PC-3 (cell line): ENCODE data around the gene CHRNE. TPM values are rescaled to one million over a fixed set of nuclear protein-coding genes. Genes with fewer than 3 reads are reported as not detected.

Experiments used
- ATAC-seq: fragments of 200-7000 bp; cut with Tn5 transposase; 2 replicates; pipeline ENCODE4 v1.9.1; 2020; ENCODE audit warnings: mild to moderate bottlenecking, moderate library complexity
- BruUV-seq: library from RNA; stranded (reverse); fragments of 400-500 nt; replicated peaks from 2 replicates; lab custom pipeline; 2021; lab: Mats Ljungman, UMichigan
- CTCF ChIA-PET: fragments of 300-600 bp; sonication (Branson Sonifier 250); formaldehyde crosslinking; loops from one replicate; lab custom pipeline; 2022; ENCODE audit warnings: antibody characterized with exemption; lab: Charles Lee
- POLR2A ChIA-PET: fragments of 300-600 bp; sonication (Branson Sonifier 250); formaldehyde crosslinking; loops from one replicate; lab custom pipeline; 2022; ENCODE audit warnings: antibody characterized with exemption; ENCODE audit not compliant: unreplicated experiment; lab: Charles Lee
- DNase-seq: peaks from one replicate; pipeline ENCODE4 v3.0.0-alpha.2; 2015
- H2AFZ ChIP-seq: fragments of 300-600 bp; sonication (generic); 2 replicates; pipeline ENCODE4 v1.6.0; 2016; ENCODE audit warnings: antibody characterized with exemption, low read length
- H3F3A ChIP-seq: fragments of 300-600 bp; sonication (generic); one replicate; pipeline ENCODE4 v1.6.0; 2017; ENCODE audit warnings: antibody characterized with exemption, low read length, control low read depth, mild to moderate bottlenecking; ENCODE audit not compliant: unreplicated experiment
- H3K27ac ChIP-seq: fragments of 300-600 bp; sonication (generic); 2 replicates; pipeline ENCODE4 v1.5.1; 2016; ENCODE audit warnings: mild to moderate bottlenecking, low read length
- H3K27me3 ChIP-seq: fragments of 300-600 bp; sonication (generic); 2 replicates; pipeline ENCODE4 v1.6.1; 2016; ENCODE audit warnings: low read length, mixed read lengths
- H3K36me3 ChIP-seq: fragments of 300-600 bp; sonication (generic); 2 replicates; pipeline ENCODE4 v1.6.1; 2016; ENCODE audit warnings: low read depth, mixed run types, low read length, mixed read lengths
- H3K4me1 ChIP-seq: fragments of 300-600 bp; sonication (generic); 2 replicates; pipeline ENCODE4 v1.5.1; 2016; ENCODE audit warnings: low read length; ENCODE audit not compliant: insufficient read depth
- H3K4me2 ChIP-seq: fragments of 300-600 bp; sonication (generic); 2 replicates; pipeline ENCODE4 v1.6.0; 2016; ENCODE audit warnings: low read length
- H3K4me3 ChIP-seq: fragments of 300-600 bp; sonication (generic); 2 replicates; pipeline ENCODE4 v1.5.1; 2016; ENCODE audit warnings: mild to moderate bottlenecking, low read length, mixed read lengths
- H3K79me2 ChIP-seq: fragments of 300-600 bp; sonication (generic); 2 replicates; pipeline ENCODE4 v1.6.1; 2017; ENCODE audit warnings: low read length, mixed read lengths
- H3K9ac ChIP-seq: fragments of 300-600 bp; sonication (generic); 2 replicates; pipeline ENCODE4 v1.6.0; 2016; ENCODE audit warnings: mild to moderate bottlenecking, low read length
- H3K9me2 ChIP-seq: fragments of 300-600 bp; sonication (generic); replicated peaks from 2 replicates; pipeline ENCODE4 v1.6.1; 2016; ENCODE audit warnings: mixed run types, low read length, mixed read lengths
- H3K9me3 ChIP-seq: fragments of 300-600 bp; sonication (generic); 2 replicates; pipeline ENCODE4 v1.6.1; 2016; ENCODE audit warnings: low read length, mixed read lengths
- H4K20me1 ChIP-seq: fragments of 300-600 bp; sonication (generic); 2 replicates; pipeline ENCODE4 v1.6.1; 2016; ENCODE audit warnings: low read length, mixed read lengths
- EZH2 ChIP-seq: fragments of 300-600 bp; sonication (generic); IDR thresholded peaks from one replicate; pipeline ENCODE4 v1.6.1; 2017; ENCODE audit warnings: antibody characterized with exemption, mild to moderate bottlenecking, low read length; ENCODE audit not compliant: unreplicated experiment
- EZH2phosphoT487 ChIP-seq: fragments of 300-600 bp; sonication (generic); IDR thresholded peaks from 2 replicates; pipeline ENCODE4 v1.6.1; 2018; ENCODE audit warnings: mild to moderate bottlenecking, antibody characterized with exemption, low read length, borderline replicate concordance
- intact Hi-C: fragments of 100-400 bp; cut with micrococcal nuclease; formaldehyde crosslinking; loops from 2 replicates; pipeline ENCODE4 v1.9.0; 2023
- total RNA-seq: library from RNA; depleted of rRNA; stranded (reverse); fragments of >200 nt; gene quantifications from 2 replicates; pipeline ENCODE4 v1.2.3, GENCODE V29; 2014
- TF ChIP-seq, protein P1 (sequence below): fragments of 300-600 bp; sonication (generic); conservative IDR thresholded peaks from 2 replicates; pipeline ENCODE4 v1.5.1; 2017; ENCODE audit warnings: antibody characterized with exemption, low read depth, mild to moderate bottlenecking, low read length

Gene CHRNE
- total RNA-seq, 1 experiment from 2014 or later: 0.11 TPM

DNA sequence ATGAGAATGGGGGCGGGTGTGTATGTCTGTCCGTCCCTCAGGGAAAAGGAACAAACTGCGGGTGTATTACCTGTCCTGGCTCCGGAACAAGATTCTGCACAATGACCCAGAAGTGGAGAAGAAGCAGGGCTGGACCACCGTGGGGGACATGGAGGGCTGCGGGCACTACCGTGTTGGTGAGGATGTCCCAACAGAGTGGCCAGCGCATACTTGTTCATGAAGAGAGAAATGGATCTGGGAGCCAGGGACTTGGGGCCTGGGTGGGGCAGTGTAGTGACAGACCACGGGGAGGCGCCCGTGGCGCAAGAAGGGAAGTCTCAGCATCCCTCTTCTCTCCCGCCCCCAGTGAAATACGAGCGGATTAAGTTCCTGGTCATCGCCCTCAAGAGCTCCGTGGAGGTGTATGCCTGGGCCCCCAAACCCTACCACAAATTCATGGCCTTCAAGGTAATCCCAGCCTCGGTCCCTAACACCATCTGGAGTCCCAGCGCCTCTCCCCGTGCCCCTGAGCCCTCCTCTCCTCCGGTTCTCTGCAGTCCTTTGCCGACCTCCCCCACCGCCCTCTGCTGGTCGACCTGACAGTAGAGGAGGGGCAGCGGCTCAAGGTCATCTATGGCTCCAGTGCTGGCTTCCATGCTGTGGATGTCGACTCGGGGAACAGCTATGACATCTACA lies 7.1 kb downstream of the CHRNE start:
- Histone ChIP-seq H3K9me2 (no peaks in the 10 kb centered on the region), H3K36me3 (no peaks in the 10 kb centered on the region; the same call in 1 of the 2 replicates), H3K4me2 (no peak overlapping the region), H3K9me3 (no peaks in the 10 kb centered on the region), H3K4me3 (no peak overlapping the region), H3K27me3 (no peaks in the 10 kb centered on the region), H3F3A (no peaks in the 10 kb centered on the region), H3K4me1 (no peaks in the 10 kb centered on the region), H3K27ac (no peak overlapping the region), H3K9ac (no peak overlapping the region), H2AFZ (no peak overlapping the region), H3K79me2 (no peaks in the 10 kb centered on the region), H4K20me1 (no peaks in the 10 kb centered on the region)
- no peak for ATAC-seq
- intact Hi-C loops: no loop called here
- CTCF ChIA-PET: no interaction called here
- TSS peak; percentile 47 for BruUV-seq
- TF ChIP-seq EZH2: no peak
- no peak for TF ChIP-seq EZH2phosphoT487
- TF ChIP-seq, protein P1, sequence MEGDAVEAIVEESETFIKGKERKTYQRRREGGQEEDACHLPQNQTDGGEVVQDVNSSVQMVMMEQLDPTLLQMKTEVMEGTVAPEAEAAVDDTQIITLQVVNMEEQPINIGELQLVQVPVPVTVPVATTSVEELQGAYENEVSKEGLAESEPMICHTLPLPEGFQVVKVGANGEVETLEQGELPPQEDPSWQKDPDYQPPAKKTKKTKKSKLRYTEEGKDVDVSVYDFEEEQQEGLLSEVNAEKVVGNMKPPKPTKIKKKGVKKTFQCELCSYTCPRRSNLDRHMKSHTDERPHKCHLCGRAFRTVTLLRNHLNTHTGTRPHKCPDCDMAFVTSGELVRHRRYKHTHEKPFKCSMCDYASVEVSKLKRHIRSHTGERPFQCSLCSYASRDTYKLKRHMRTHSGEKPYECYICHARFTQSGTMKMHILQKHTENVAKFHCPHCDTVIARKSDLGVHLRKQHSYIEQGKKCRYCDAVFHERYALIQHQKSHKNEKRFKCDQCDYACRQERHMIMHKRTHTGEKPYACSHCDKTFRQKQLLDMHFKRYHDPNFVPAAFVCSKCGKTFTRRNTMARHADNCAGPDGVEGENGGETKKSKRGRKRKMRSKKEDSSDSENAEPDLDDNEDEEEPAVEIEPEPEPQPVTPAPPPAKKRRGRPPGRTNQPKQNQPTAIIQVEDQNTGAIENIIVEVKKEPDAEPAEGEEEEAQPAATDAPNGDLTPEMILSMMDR: no peak
- POLR2A ChIA-PET: no interaction called here
- no peak for DNase-seq

DNA sequence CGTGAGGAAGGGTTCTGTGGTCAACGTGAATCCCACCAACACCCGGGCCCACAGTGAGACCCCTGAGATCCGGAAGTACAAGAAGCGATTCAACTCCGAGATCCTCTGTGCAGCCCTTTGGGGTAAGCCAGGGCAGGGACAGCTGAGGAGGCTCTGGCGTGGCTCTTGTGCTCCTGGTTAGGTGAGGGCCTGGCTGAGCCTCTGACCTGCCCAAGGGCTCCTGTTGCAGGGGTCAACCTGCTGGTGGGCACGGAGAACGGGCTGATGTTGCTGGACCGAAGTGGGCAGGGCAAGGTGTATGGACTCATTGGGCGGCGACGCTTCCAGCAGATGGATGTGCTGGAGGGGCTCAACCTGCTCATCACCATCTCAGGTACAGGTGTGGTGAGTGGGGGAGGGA lies 7.8 kb downstream of the CHRNE start:
- no TSS peak for BruUV-seq
- ATAC-seq (no peak), DNase-seq (no peak)
- ChIA-PET POLR2A (no interaction called here), CTCF (no interaction called here)
- no peaks in the 10 kb centered on the region for H3K9me3 ChIP-seq
- H3K4me2 ChIP-seq: no peak overlapping the region
- TF ChIP-seq, protein P1: no peak
- TF ChIP-seq EZH2: no peak
- TF ChIP-seq EZH2phosphoT487: no peak
- no peak overlapping the region for H2AFZ ChIP-seq
- no peaks in the 10 kb centered on the region for H3F3A ChIP-seq
- no peak overlapping the region for H3K27ac ChIP-seq
- H3K27me3 ChIP-seq: no peaks in the 10 kb centered on the region
- no peaks in the 10 kb centered on the region for H3K9me2 ChIP-seq
- no peak overlapping the region for H3K4me3 ChIP-seq
- H3K4me1 ChIP-seq: no peaks in the 10 kb centered on the region
- H4K20me1 ChIP-seq: no peaks in the 10 kb centered on the region
- no peaks in the 10 kb centered on the region for H3K79me2 ChIP-seq
- H3K9ac ChIP-seq: no peak overlapping the region
- intact Hi-C loops: no loop called here
- H3K36me3 ChIP-seq: no peaks in the 10 kb centered on the region; the same call in 1 of the 2 replicates
